Right atrium auricular region (tissue), 2 donors: ENCODE results near the gene CCL26. TPM values are rescaled to one million over a fixed set of nuclear protein-coding genes. Genes with fewer than 3 reads are reported as not detected.
"Not testable (repeated sequence)": the region's sequence is repeated elsewhere in the genome, so short reads cannot be mapped to it uniquely, and the experiment has no call there.

Experiments used
- DNase-seq: peaks from one replicate; pipeline ENCODE4 v3.0.0-alpha.2; 2019; ENCODE audit warnings: low spot score
- H3K27ac ChIP-seq, 2 donors: fragments of 200-600 bp; sonication (generic); 1 replicate in 1 of 2; 2 replicates in 1 of 2; pipeline ENCODE4 v1.5.1; 2016 to 2019
- H3K27me3 ChIP-seq, 2 donors: fragments of 200-600 bp; sonication (generic); one replicate each; pipeline versions ENCODE4 v1.5.1 to v1.6.0; 2017 to 2019
- H3K36me3 ChIP-seq: fragments of 200-600 bp; sonication (generic); one replicate; pipeline ENCODE4 v1.5.1; 2016
- H3K4me1 ChIP-seq, 2 donors: fragments of 200-600 bp; sonication (generic); one replicate each; pipeline versions ENCODE4 v1.5.1 to v1.6.0; 2017 to 2019
- H3K4me3 ChIP-seq, 2 donors: fragments of 200-600 bp; sonication (generic); 1 replicate in 1 of 2; 2 replicates in 1 of 2; pipeline ENCODE4 v1.5.1; 2017 to 2019; ENCODE audit warnings: mild to moderate bottlenecking in 1 of 2, moderate library complexity in 1 of 2
- H3K9me3 ChIP-seq, 2 donors: fragments of 200-600 bp; sonication (generic); one replicate each; pipeline ENCODE4 v1.5.1; 2019
- CTCF ChIP-seq, 2 donors: fragments of 200-600 bp; sonication (generic); IDR thresholded peaks; one replicate each; pipeline ENCODE4 v1.5.1; 2019; ENCODE audit warnings: antibody characterized with exemption in 2 of 2
- total RNA-seq, 2 donors: library from RNA; depleted of rRNA; stranded (reverse); fragments of >200 nt; gene quantifications; one replicate each; pipeline ENCODE4 v1.1.0, GENCODE V29; 2016

Gene CCL26
- total RNA-seq, 2 donors from 2014 or later = 0.93 to 3.3 TPM

- TF ChIP-seq CTCF (IDR thresholded peaks at IDR 0.05) = no peak
- no peak for DNase-seq
- H3K36me3 ChIP-seq = no peaks in the 10 kb centered on the region
- peaks cover 0 to 10% of the 10 kb centered on the region in 2 donors for H3K4me1 ChIP-seq
- no peaks in the 10 kb centered on the region for H3K9me3 ChIP-seq
- peak overlapping the region in 1 of 2 donors; percentile 35 for H3K27ac ChIP-seq
- H3K4me3 ChIP-seq = no peak overlapping the region
- no peaks in the 10 kb centered on the region for H3K27me3 ChIP-seq
These were observed 17.4 kb upstream of the CCL26 start for GRCh38 chr7:75789361-75789924.

GRCh38 chr7:75788154-75788847 lies 16.3 kb upstream of the CCL26 start:
- not testable (repeated sequence) for H3K36me3 ChIP-seq, DNase-seq, H3K27me3 ChIP-seq, H3K9me3 ChIP-seq, H3K4me3 ChIP-seq, H3K27ac ChIP-seq
- peaks cover 0 to 10% of the 10 kb centered on the region in 2 donors for H3K4me1 ChIP-seq

GRCh38 chr7:75783058-75783457 lies 11.0 kb upstream of the CCL26 start:
- H3K27ac ChIP-seq, H3K9me3 ChIP-seq, DNase-seq, H3K36me3 ChIP-seq, H3K4me1 ChIP-seq, H3K4me3 ChIP-seq, H3K27me3 ChIP-seq: not testable (repeated sequence)

GRCh38 chr7:75780647-75781273 lies 8.7 kb upstream of the CCL26 start:
- not testable (repeated sequence) for DNase-seq, H3K27me3 ChIP-seq, H3K27ac ChIP-seq, H3K9me3 ChIP-seq, H3K4me3 ChIP-seq, H3K36me3 ChIP-seq, H3K4me1 ChIP-seq

GRCh38 chr7:75779516-75779915 lies 7.5 kb upstream of the CCL26 start:
- not testable (repeated sequence) for H3K27ac ChIP-seq, H3K4me3 ChIP-seq, H3K36me3 ChIP-seq, H3K27me3 ChIP-seq, DNase-seq, H3K4me1 ChIP-seq, H3K9me3 ChIP-seq

- H3K27ac ChIP-seq, H3K36me3 ChIP-seq: not testable (repeated sequence)
These were observed 7.0 kb upstream of the CCL26 start for GRCh38 chr7:75779035-75779434.

GRCh38 chr7:75776295-75776971 lies 4.4 kb upstream of the CCL26 start:
- Histone ChIP-seq H3K4me1 (no peaks in the 10 kb centered on the region), H3K9me3 (no peaks in the 10 kb centered on the region), H3K4me3 (no peak overlapping the region), H3K27ac (no peak overlapping the region), H3K27me3 (no peaks in the 10 kb centered on the region), H3K36me3 (no peaks in the 10 kb centered on the region)
- no peak for DNase-seq
- TF ChIP-seq CTCF (IDR thresholded peaks at IDR 0.05) = no peak

More at GRCh38 chr7:75779035-75779434, 7.0 kb upstream of the CCL26 start:
- H3K4me3 ChIP-seq, DNase-seq, H3K4me1 ChIP-seq, H3K9me3 ChIP-seq, H3K27me3 ChIP-seq: not testable (repeated sequence)

- not testable (repeated sequence) for H3K9me3 ChIP-seq, DNase-seq, H3K4me1 ChIP-seq, H3K27ac ChIP-seq, H3K36me3 ChIP-seq, H3K4me3 ChIP-seq, H3K27me3 ChIP-seq
These were observed 1.9 kb upstream of the CCL26 start for GRCh38 chr7:75773958-75774357.
